Endothelial cell of umbilical vein (primary cell): ENCODE results near the gene CUBN. TPM values are rescaled to one million over a fixed set of nuclear protein-coding genes. Genes with fewer than 3 reads are reported as not detected.

ENCODE experiments used
- BruUV-seq: library from RNA; stranded (reverse); fragments of 400-500 nt; replicated peaks from 2 replicates; lab custom pipeline; 2021; lab: Mats Ljungman, UMichigan
- CTCF ChIA-PET: fragments of 300-600, 350-600 bp; sonication (Branson Sonifier 250); formaldehyde crosslinking; loops from one replicate; lab custom pipeline; 2021; ENCODE audit warnings: antibody characterized with exemption, inconsistent platforms; lab: Charles Lee
- POLR2A ChIA-PET: fragments of 300-600, 350-600 bp; sonication (Branson Sonifier 250); formaldehyde crosslinking; loops from one replicate; lab custom pipeline; 2021; ENCODE audit warnings: antibody characterized with exemption, inconsistent platforms; lab: Charles Lee
- DNase-seq: peaks from one replicate; pipeline ENCODE4 v3.0.0-alpha.2; 2011; ENCODE audit warnings: low read depth, low spot score
- FAIRE-seq: peaks from 2 replicates; lab custom pipeline; 2011; peaks lifted over from hg19 to GRCh38; lab: Jason Lieb, UNC
- H2AFZ ChIP-seq: 2 replicates; pipeline ENCODE4 v1.6.0; 2012; ENCODE audit warnings: low read depth, low read length, control low read depth, inconsistent platforms
- H3K27ac ChIP-seq: 2 replicates; pipeline ENCODE4 v1.5.1; 2011; ENCODE audit warnings: low read depth, mild to moderate bottlenecking, control low read depth, low read length, moderate library complexity; ENCODE audit not compliant: insufficient read depth
- H3K27me3 ChIP-seq, 2 experiments: 2 replicates each; pipeline versions ENCODE4 v1.6.0 to v1.6.1; 2011; ENCODE audit warnings: low read length in 2 of 2, mixed read lengths in 1 of 2; ENCODE audit not compliant: control insufficient read depth in 2 of 2, insufficient read depth in 2 of 2
- H3K36me3 ChIP-seq, 2 experiments: 2 replicates in 1 of 2; 3 replicates in 1 of 2; pipeline ENCODE4 v1.5.1; 2011; ENCODE audit warnings: low read length in 2 of 2, mild to moderate bottlenecking in 1 of 2, moderate library complexity in 1 of 2; ENCODE audit not compliant: control insufficient read depth in 2 of 2, insufficient read depth in 2 of 2; ENCODE audit errors: extremely low read depth in 1 of 2
- H3K4me1 ChIP-seq: 3 replicates; pipeline ENCODE4 v1.5.1; 2011; ENCODE audit warnings: mild to moderate bottlenecking, low read length; ENCODE audit not compliant: control insufficient read depth, insufficient read depth; ENCODE audit errors: extremely low read depth
- H3K4me2 ChIP-seq: 2 replicates; pipeline ENCODE4 v1.6.1; 2011; ENCODE audit warnings: low read length, control low read depth, mixed read lengths; ENCODE audit not compliant: insufficient read depth
- H3K4me3 ChIP-seq, 3 experiments: fragments of 200-600 bp in 1 of 3; sonication (generic), shearing (Covaris generic) in 1 of 3; replicated peaks in 1 of 3; 2 replicates each; pipeline ENCODE4 v1.5.1; 2011 to 2016; ENCODE audit warnings: control low read depth in 3 of 3, low read length in 3 of 3, mild to moderate bottlenecking in 2 of 3, inconsistent platforms in 1 of 3, low read depth in 1 of 3, moderate library complexity in 1 of 3; ENCODE audit not compliant: insufficient read depth in 1 of 3
- H3K79me2 ChIP-seq: 2 replicates; pipeline ENCODE4 v1.6.0; 2012; ENCODE audit warnings: low read length, inconsistent platforms; ENCODE audit not compliant: control insufficient read depth, insufficient read depth
- H3K9ac ChIP-seq: replicated peaks from 2 replicates; pipeline ENCODE3; 2011; ENCODE audit warnings: low read length, control low read depth; ENCODE audit not compliant: insufficient read depth; ENCODE audit errors: extremely low read depth
- H3K9me1 ChIP-seq: replicated peaks from 3 replicates; pipeline ENCODE4 v1.6.0; 2011; ENCODE audit warnings: mild to moderate bottlenecking, low read length; ENCODE audit not compliant: control insufficient read depth, insufficient read depth; ENCODE audit errors: extremely low read depth
- H3K9me3 ChIP-seq: replicated peaks from 2 replicates; pipeline ENCODE4 v1.5.1; 2012; ENCODE audit warnings: low read length, inconsistent platforms; ENCODE audit not compliant: control insufficient read depth, insufficient read depth
- H4K20me1 ChIP-seq: replicated peaks from 2 replicates; pipeline ENCODE3; 2011; ENCODE audit warnings: mild to moderate bottlenecking, low read length; ENCODE audit not compliant: control insufficient read depth, insufficient read depth; ENCODE audit errors: extremely low read depth
- CTCF ChIP-seq, 2 donors: IDR thresholded peaks; 1 replicate in 1 of 2; 2 replicates in 1 of 2; pipeline ENCODE4 v1.5.1; 2011; ENCODE audit warnings: low read length in 2 of 2, mild to moderate bottlenecking in 2 of 2, moderate library complexity in 2 of 2, control low read depth in 1 of 2, inconsistent platforms in 1 of 2, low read depth in 1 of 2; ENCODE audit not compliant: insufficient read depth in 1 of 2; ENCODE audit errors: extremely low read depth in 1 of 2
- EZH2 ChIP-seq: IDR thresholded peaks from 2 replicates; pipeline ENCODE4 v1.6.1; 2012; ENCODE audit warnings: borderline replicate concordance, low read depth, mild to moderate bottlenecking, moderate library complexity, low read length, inconsistent platforms; ENCODE audit not compliant: severe bottlenecking
- FOS ChIP-seq: IDR thresholded peaks from 2 replicates; pipeline ENCODE4 v1.6.1; 2011; ENCODE audit warnings: mild to moderate bottlenecking, low read length, moderate library complexity, borderline replicate concordance; ENCODE audit not compliant: insufficient read depth
- GATA2 ChIP-seq: IDR thresholded peaks from 2 replicates; pipeline ENCODE4 v1.7.0; 2011; ENCODE audit warnings: low read depth, mild to moderate bottlenecking, moderate library complexity, mixed read lengths, low read length; ENCODE audit not compliant: insufficient read length, insufficient read depth
- JUN ChIP-seq: IDR thresholded peaks from 2 replicates; pipeline ENCODE4 v1.6.1; 2011; ENCODE audit warnings: borderline replicate concordance, low read depth; ENCODE audit not compliant: insufficient read length, insufficient read depth
- MAX ChIP-seq: IDR thresholded peaks from 2 replicates; pipeline ENCODE4 v1.6.1; 2011; ENCODE audit not compliant: insufficient read depth, insufficient read length
- MYC ChIP-seq: IDR thresholded peaks from one replicate; pipeline ENCODE4 v1.6.1; 2011; ENCODE audit warnings: mild to moderate bottlenecking, low read depth, low read length
- POLR2A ChIP-seq: IDR thresholded peaks from 2 replicates; pipeline ENCODE4 v1.6.1; 2012; ENCODE audit warnings: low read depth, mild to moderate bottlenecking, control low read depth, low read length
- POLR2AphosphoS5 ChIP-seq: IDR thresholded peaks from 2 replicates; pipeline ENCODE4 v1.6.1; 2012; ENCODE audit warnings: low read depth, mild to moderate bottlenecking, control low read depth, low read length, moderate library complexity; ENCODE audit not compliant: insufficient read depth
- dilution Hi-C: fragments of 300-500 bp; cut with MboI; formaldehyde crosslinking; loops from one replicate; pipeline ENCODE4 v1.15.0; 2019; ENCODE audit warnings: low sequenced_read_pairs; ENCODE audit not compliant: extremely low pct_ligation_motif_present
- intact Hi-C: fragments of 100-400 bp; cut with micrococcal nuclease; formaldehyde crosslinking; loops from one replicate; pipeline ENCODE4 v1.10.0; 2022
- polyA plus RNA-seq, 4 experiments: library from polyadenylated mRNA; depleted of rRNA in 3 of 4; stranded (reverse) in 3 of 4; unstranded in 1 of 4; fragments of >200 nt; gene quantifications; 2 replicates each; pipeline versions ENCODE4 v1.2.1 to v1.2.3, GENCODE V29; 2011 to 2012; ENCODE audit warnings: missing spikeins in 1 of 4
- total RNA-seq: library from RNA; stranded (reverse); gene quantifications from 2 replicates; pipeline ENCODE4 v1.2.3, GENCODE V29; 2021

CUBN gene
- total and polyA plus RNA-seq, 2 donors (not counting 3 experiments of a cell fraction or from before 2014, with no cell fraction given) = 2.7 to 4.6 TPM

DNA sequence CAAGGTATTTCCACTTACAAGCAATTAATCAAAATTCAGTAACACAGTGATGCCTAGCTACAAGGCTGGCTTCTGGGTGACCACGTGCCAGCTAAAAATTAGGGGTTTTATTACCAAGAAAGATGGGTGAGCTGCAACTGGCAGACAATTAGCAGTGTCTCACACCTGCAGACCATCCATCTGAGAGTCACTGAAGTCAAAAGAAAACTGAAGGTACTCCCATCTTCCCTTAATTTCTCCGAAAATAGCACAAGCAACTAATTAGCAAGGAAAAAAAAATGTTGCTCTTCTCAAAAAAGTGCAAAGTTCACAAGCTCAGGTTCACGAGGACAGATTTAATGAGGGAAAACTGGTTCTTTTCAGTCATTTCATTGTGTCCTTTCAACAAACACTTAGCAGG, 340.8 kb downstream of the CUBN start:
- Histone ChIP-seq H3K4me1 (no peaks in the 10 kb centered on the region), H3K4me2 (no peak overlapping the region), H3K9me3 (no peaks in the 10 kb centered on the region), H2AFZ (no peak overlapping the region), H3K27ac (no peak overlapping the region), H3K9ac (no peak overlapping the region), H3K27me3 (no peaks in the 10 kb centered on the region), H3K79me2 (peaks cover 13% of the 10 kb centered on the region), H3K36me3 (peaks cover 0 to 3% of the 10 kb centered on the region in 2 experiments), H3K9me1 (no peaks in the 10 kb centered on the region), H3K4me3 (no peak overlapping the region), H4K20me1 (no peaks in the 10 kb centered on the region)
- TF ChIP-seq MYC (no peak), POLR2A (no peak), CTCF (IDR thresholded peaks at IDR 0.05; ENCODE audit: extremely low read depth in 1 of 2, insufficient read depth in 1 of 2, low read depth in 1 of 2, low read length in 2 of 2) (no peak), JUN (no peak), POLR2AphosphoS5 (no peak), FOS (no peak), GATA2 (no peak), MAX (no peak), EZH2 (no peak)
- DNase-seq = no peak
- ChIA-PET POLR2A (no interaction called here), CTCF (interaction anchor here (1.4 kb wide), 1 partner anchor 20 kb away, joined by 3 read pairs; no protein-coding TSS in a partner anchor)
- dilution Hi-C loops (no loop called here), intact Hi-C loops (no loop called here)
- no TSS peak for BruUV-seq
- no peak for FAIRE-seq
